ENCODE results near the gene CCDC69.
"Not testable (repeated sequence)": the region's sequence is repeated elsewhere in the genome, so short reads cannot be mapped to it uniquely, and the experiment has no call there.

The CCDC69 gene

GRCh38 chr5:151222790-151223446 lies 974 bp downstream of the CCDC69 start:
- DNase-seq (ENCODE audit: low spot score) (no peak), FAIRE-seq (no peak)

GRCh38 chr5:151222054-151222789 lies 1.7 kb downstream of the CCDC69 start:
- no peak for DNase-seq (ENCODE audit: low spot score)
- FAIRE-seq: no peak

GRCh38 chr5:151221574-151221973 lies 2.3 kb downstream of the CCDC69 start:
- no peak for DNase-seq (ENCODE audit: low spot score)

GRCh38 chr5:151219789-151220188 lies 4.1 kb downstream of the CCDC69 start:
- FAIRE-seq (no peak), DNase-seq (ENCODE audit: low spot score) (no peak)

More at GRCh38 chr5:151221574-151221973, 2.3 kb downstream of the CCDC69 start:
- FAIRE-seq: no peak

GRCh38 chr5:151219138-151219537 lies 4.8 kb downstream of the CCDC69 start:
- DNase-seq (ENCODE audit: low spot score) (no peak), FAIRE-seq (no peak)

- no peak for DNase-seq (ENCODE audit: low spot score)
- FAIRE-seq: no peak
Observed at GRCh38 chr5:151218177-151218576, 5.7 kb downstream of the CCDC69 start.

- DNase-seq (ENCODE audit: low spot score): no peak
- no peak for FAIRE-seq
Observed at GRCh38 chr5:151216781-151217180, 7.1 kb downstream of the CCDC69 start.

GRCh38 chr5:151215546-151215880 lies 8.4 kb downstream of the CCDC69 start:
- FAIRE-seq: no peak
- no peak for DNase-seq (ENCODE audit: low spot score)

GRCh38 chr5:151214614-151215545 lies 9.0 kb downstream of the CCDC69 start:
- DNase-seq (ENCODE audit: low spot score) (no peak), FAIRE-seq (no peak)

- DNase-seq (ENCODE audit: low spot score): peak; percentile 76
- no peak for FAIRE-seq
Observed at GRCh38 chr5:151213803-151214613, 9.9 kb downstream of the CCDC69 start.

- DNase-seq (ENCODE audit: low spot score) (no peak), FAIRE-seq (no peak)
Observed at GRCh38 chr5:151212406-151212798, 11.5 kb downstream of the CCDC69 start.

GRCh38 chr5:151208481-151208914 lies 15.4 kb downstream of the CCDC69 start:
- DNase-seq (ENCODE audit: low spot score): no peak
- no peak for FAIRE-seq

- FAIRE-seq: no peak
Observed at GRCh38 chr5:151205411-151205810, 18.5 kb downstream of the CCDC69 start.

GRCh38 chr5:151204051-151204450 lies 19.8 kb downstream of the CCDC69 start:
- DNase-seq (ENCODE audit: low spot score) (no peak), FAIRE-seq (no peak)

More at GRCh38 chr5:151205411-151205810, 18.5 kb downstream of the CCDC69 start:
- no peak for DNase-seq (ENCODE audit: low spot score)

- DNase-seq (ENCODE audit: low spot score): peak; percentile 80
- FAIRE-seq: peak; percentile 93
Observed at GRCh38 chr5:151202381-151203139, 21.3 kb downstream of the CCDC69 start.

GRCh38 chr5:151200913-151201595 lies 22.8 kb downstream of the CCDC69 start:
- DNase-seq (ENCODE audit: low spot score) (no peak), FAIRE-seq (no peak)

- DNase-seq (ENCODE audit: low spot score): no peak
Observed at GRCh38 chr5:151199581-151200185, 24.2 kb downstream of the CCDC69 start.

GRCh38 chr5:151198861-151199260 lies 25.0 kb downstream of the CCDC69 start:
- FAIRE-seq (no peak), DNase-seq (ENCODE audit: low spot score) (no peak)

More at GRCh38 chr5:151199581-151200185, 24.2 kb downstream of the CCDC69 start:
- FAIRE-seq: no peak

GRCh38 chr5:151197291-151197600 lies 26.6 kb downstream of the CCDC69 start:
- not testable (repeated sequence) for FAIRE-seq

More at GRCh38 chr5:151197291-151197600, 26.6 kb downstream of the CCDC69 start:
- DNase-seq (ENCODE audit: low spot score): not testable (repeated sequence)

Measured in urothelium cell line (cell line).